Measurements from ENCODE around the gene ZBTB16. TPM values are rescaled to one million over a fixed set of nuclear protein-coding genes. Genes with fewer than 3 reads are reported as not detected.
A peak's percentile ranks its signal among the peaks of the same experiment; 100 is the strongest.

The ZBTB16 gene
- total and polyA plus RNA-seq, 11 donors: 15.3 to 130 (median 62.8) TPM

DNA sequence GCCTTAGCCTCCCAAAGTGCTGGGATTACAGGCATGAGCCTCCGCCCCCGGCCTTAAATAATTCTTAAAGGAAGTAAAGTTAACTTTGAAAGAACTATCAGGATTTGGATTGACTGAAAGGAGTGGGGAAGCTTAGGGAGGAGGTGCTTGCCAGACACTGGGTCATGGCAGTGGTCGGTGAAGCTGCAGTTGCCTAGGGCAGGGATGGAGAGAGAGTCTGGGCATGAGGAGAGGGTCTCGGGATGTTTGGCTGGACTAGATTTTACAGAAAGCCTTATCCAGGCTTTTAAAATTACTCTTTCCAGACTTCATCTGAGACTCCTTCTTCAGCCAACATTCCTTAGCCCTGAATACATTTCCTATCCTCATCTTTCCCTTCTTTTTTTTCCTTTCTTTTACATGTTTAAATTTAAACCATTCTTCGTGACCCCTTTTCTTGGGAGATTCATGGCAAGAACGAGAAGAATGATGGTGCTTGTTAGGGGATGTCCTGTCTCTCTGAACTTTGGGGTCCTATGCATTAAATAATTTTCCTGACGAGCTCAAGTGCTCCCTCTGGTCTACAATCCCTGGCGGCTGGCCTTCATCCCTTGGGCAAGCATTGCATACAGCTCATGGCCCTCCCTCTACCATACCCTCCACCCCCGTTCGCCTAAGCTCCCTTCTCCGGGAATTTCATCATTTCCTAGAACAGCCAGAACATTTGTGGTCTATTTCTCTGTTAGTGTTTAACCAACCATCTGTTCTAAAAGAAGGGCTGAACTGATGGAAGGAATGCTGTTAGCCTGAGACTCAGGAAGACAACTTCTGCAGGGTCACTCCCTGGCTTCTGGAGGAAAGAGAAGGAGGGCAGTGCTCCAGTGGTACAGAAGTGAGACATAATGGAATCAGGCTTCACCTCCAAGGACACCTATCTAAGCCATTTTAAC is 236.4 kb downstream of the ZBTB16 start, which contains the start of gene NNMT:
NNMT (plus strand) TSS at position 724 of the 929 bp plus-strand sequence; CDS start at position 882, 158 bp downstream.
- Histone ChIP-seq H3K4me3 (peak within 1 kb of the TSS; percentile 7 to 71 (median 48)), H3K9me3 (peaks cover 0 to 22% (median 8%) of the 10 kb centered on the region in 12 donors), H3K27ac (peak within 1 kb of the TSS; percentile 69 to 98 (median 86)), H3K27me3 (no peaks in the 10 kb centered on the region), H3K36me3 (peaks cover 0 to 16% (median 2%) of the 10 kb centered on the region in 9 donors), H3K4me1 (peaks cover 0 to 53% (median 23%) of the 10 kb centered on the region in 12 donors)
- ATAC-seq (peak; percentile 75 to 87 (median 81)), DNase-seq (peak in 4 of 5 donors; percentile 68 to 81 (median 71))
- WGBS, 4 donors: 42 to 57% (median 53%) methylated on average over 11 of the region's 11 CpGs
- intact Hi-C loops (cut with DNase I): loop anchor here in 2 of 10 donors (5.0 to 10.0 kb wide), 2 partner anchors 106 to 109 kb away; partner anchors contain the start of genes C11orf71 (in 2 of the 2) and RBM7 (in 2 of the 2)
- peak in 1 of 2 donors; percentile 37 for TF ChIP-seq POLR2A (IDR thresholded peaks at IDR 0.05)
- TF ChIP-seq, protein P1, sequence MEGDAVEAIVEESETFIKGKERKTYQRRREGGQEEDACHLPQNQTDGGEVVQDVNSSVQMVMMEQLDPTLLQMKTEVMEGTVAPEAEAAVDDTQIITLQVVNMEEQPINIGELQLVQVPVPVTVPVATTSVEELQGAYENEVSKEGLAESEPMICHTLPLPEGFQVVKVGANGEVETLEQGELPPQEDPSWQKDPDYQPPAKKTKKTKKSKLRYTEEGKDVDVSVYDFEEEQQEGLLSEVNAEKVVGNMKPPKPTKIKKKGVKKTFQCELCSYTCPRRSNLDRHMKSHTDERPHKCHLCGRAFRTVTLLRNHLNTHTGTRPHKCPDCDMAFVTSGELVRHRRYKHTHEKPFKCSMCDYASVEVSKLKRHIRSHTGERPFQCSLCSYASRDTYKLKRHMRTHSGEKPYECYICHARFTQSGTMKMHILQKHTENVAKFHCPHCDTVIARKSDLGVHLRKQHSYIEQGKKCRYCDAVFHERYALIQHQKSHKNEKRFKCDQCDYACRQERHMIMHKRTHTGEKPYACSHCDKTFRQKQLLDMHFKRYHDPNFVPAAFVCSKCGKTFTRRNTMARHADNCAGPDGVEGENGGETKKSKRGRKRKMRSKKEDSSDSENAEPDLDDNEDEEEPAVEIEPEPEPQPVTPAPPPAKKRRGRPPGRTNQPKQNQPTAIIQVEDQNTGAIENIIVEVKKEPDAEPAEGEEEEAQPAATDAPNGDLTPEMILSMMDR (IDR thresholded peaks at IDR 0.05): no peak

DNA sequence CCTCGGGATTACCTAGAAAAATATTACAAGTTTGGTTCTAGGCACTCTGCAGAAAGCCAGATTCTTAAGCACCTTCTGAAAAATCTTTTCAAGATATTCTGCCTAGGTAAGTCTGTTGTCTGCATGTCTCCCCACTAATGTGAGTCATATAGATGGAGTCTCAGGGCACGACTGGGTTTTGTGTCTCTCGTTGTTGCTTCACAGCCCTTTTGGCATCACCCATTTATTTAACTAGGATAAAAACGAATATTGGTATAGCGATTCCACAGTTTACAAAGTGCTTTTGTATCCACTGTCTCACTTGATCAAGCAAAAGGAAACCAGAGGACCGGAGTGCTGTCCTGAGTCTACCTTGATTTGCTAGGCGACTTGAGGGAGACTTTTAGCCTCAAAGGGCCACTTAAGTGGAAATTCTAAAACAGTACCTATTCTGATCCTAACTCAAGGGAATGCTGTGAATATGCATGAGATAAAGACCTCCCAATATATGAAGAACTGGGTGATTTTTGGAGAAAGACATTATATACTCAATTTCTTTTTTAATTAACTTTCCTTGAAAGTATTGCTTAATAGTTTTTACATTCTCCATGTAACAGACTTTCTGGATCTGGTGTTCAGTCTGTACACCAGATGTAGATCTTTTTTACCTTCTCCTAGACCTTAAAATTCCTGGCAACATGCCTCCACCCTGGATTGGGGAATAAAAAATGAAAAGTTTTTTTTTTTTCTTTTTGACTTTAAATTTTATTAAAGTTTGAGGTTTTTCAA is 237.3 kb downstream of the ZBTB16 start:
- DNase-seq (no peak), ATAC-seq (no peak)
- intact Hi-C loops (cut with DNase I): loop anchor here in 2 of 10 donors (5.0 to 10.0 kb wide), 2 partner anchors 106 to 108 kb away; partner anchors contain the start of genes C11orf71 (in 2 of the 2) and RBM7 (in 2 of the 2)
- Histone ChIP-seq H3K27ac (peak overlapping the region; percentile 69 to 98 (median 86)), H3K27me3 (no peaks in the 10 kb centered on the region), H3K36me3 (peaks cover 0 to 23% (median 4%) of the 10 kb centered on the region in 9 donors), H3K9me3 (peaks cover 0 to 30% (median 8%) of the 10 kb centered on the region in 12 donors), H3K4me3 (peak overlapping the region; percentile 7 to 71 (median 48)), H3K4me1 (peaks cover 0 to 46% (median 21%) of the 10 kb centered on the region in 12 donors)
- TF ChIP-seq POLR2A (IDR thresholded peaks at IDR 0.05): no peak
- TF ChIP-seq, protein P1 (IDR thresholded peaks at IDR 0.05): no peak
- WGBS, 4 donors: 68 to 85% (median 78%) methylated on average over 7 of the region's 7 CpGs

DNA sequence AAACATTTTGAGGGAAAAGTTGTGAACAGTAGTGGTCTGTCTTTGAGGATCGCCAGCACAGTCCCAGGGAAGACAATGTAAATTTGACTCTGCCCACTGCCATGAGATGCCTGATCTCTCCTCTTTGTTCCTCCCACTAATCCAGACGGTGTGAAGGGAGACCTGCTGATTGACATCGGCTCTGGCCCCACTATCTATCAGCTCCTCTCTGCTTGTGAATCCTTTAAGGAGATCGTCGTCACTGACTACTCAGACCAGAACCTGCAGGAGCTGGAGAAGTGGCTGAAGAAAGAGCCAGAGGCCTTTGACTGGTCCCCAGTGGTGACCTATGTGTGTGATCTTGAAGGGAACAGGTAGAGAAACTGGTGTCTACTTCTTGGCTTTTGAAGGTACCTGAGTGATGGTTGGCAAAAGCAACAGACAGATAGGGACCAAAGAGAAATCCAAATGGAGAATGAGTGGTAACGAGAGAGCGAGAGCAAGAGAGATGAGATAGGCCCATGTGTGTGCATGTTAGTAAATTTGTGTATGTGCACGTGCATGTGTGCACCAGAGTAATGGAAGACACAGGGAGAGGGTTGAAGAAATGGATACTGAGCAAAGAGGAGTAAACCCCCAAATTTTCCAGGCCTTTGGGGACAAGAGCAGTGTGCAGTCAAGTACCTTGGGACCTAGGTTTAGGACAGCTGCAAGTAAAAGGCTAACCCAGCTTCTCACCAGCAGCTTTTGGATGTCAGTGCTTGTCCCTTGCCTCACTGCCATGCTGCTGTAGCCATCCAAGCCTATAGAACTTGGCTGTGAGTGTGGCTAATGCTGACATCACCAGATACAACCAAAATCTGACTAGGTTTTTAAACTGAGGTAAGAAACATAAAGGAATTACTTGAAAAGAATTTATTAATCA is 238.5 kb downstream of the ZBTB16 start:
- Histone ChIP-seq H3K27me3 (no peaks in the 10 kb centered on the region), H3K4me1 (peaks cover 0 to 33% (median 16%) of the 10 kb centered on the region in 12 donors), H3K4me3 (peak overlapping the region in 11 of 12 donors; percentile 7 to 71 (median 51)), H3K36me3 (peaks cover 0 to 26% (median 4%) of the 10 kb centered on the region in 9 donors), H3K27ac (peak overlapping the region in 9 of 12 donors; percentile 78 to 98 (median 89)), H3K9me3 (peaks cover 0 to 43% (median 8%) of the 10 kb centered on the region in 12 donors)
- ATAC-seq (no peak), DNase-seq (no peak)
- TF ChIP-seq, protein P1 (IDR thresholded peaks at IDR 0.05): no peak
- no peak for TF ChIP-seq POLR2A (IDR thresholded peaks at IDR 0.05)
- WGBS, 4 donors: 69 to 78% (median 73%) methylated on average over 8 of the region's 8 CpGs
- intact Hi-C loops (cut with DNase I): loop anchor here in 2 of 10 donors (5.0 to 10.0 kb wide), 2 partner anchors 104 to 107 kb away; partner anchors contain the start of genes C11orf71 (in 2 of the 2) and RBM7 (in 2 of the 2)

All from heart left ventricle (tissue), 16 donors.